Loucy (cell line): Measurements from ENCODE around the gene AMIGO2.

Experiments
- H2AFZ ChIP-seq: fragments of 200-600 bp; sonication (generic); 2 replicates; pipeline ENCODE4 v1.6.0; 2016; ENCODE audit warnings: antibody characterized with exemption, mild to moderate bottlenecking, low read length, moderate library complexity
- H3F3A ChIP-seq: fragments of 200-600 bp; 2 replicates; pipeline ENCODE4 v1.6.0; 2016; ENCODE audit warnings: antibody characterized with exemption, low read depth, mild to moderate bottlenecking
- H3K27me3 ChIP-seq: fragments of 200-600 bp; sonication (generic); 2 replicates; pipeline ENCODE4 v1.6.1; 2014; ENCODE audit warnings: low read length, mild to moderate bottlenecking; ENCODE audit not compliant: insufficient read depth, poor library complexity, severe bottlenecking
- H3K36me3 ChIP-seq: fragments of 200-600 bp; sonication (generic); 2 replicates; pipeline ENCODE4 v1.6.1; 2016; ENCODE audit warnings: low read length; ENCODE audit not compliant: insufficient read depth
- H3K4me1 ChIP-seq: fragments of 200-600 bp; sonication (generic); 2 replicates; pipeline ENCODE4 v1.5.1; 2014; ENCODE audit warnings: low read length, mild to moderate bottlenecking; ENCODE audit not compliant: insufficient read depth, poor library complexity, severe bottlenecking
- H3K4me2 ChIP-seq: fragments of 200-600 bp; sonication (generic); 2 replicates; pipeline ENCODE4 v1.6.0; 2014; ENCODE audit warnings: antibody characterized with exemption, low read length, low read depth, mild to moderate bottlenecking; ENCODE audit not compliant: poor library complexity, severe bottlenecking
- H3K4me3 ChIP-seq: fragments of 200-600 bp; sonication (generic); 2 replicates; pipeline ENCODE4 v1.5.1; 2014; ENCODE audit warnings: low read length, mild to moderate bottlenecking, mixed read lengths; ENCODE audit not compliant: poor library complexity, severe bottlenecking
- H3K79me2 ChIP-seq: fragments of 200-600 bp; sonication (generic); 2 replicates; pipeline ENCODE4 v1.6.1; 2014; ENCODE audit warnings: low read length; ENCODE audit not compliant: insufficient read depth
- H3K9ac ChIP-seq: fragments of 200-600 bp; sonication (generic); 2 replicates; pipeline ENCODE4 v1.6.0; 2014; ENCODE audit warnings: mild to moderate bottlenecking, low read depth, low read length, moderate library complexity; ENCODE audit not compliant: poor library complexity, severe bottlenecking
- H3K9me2 ChIP-seq: fragments of 200-600 bp; sonication (generic); replicated peaks from 2 replicates; pipeline ENCODE4 v1.6.1; 2016; ENCODE audit warnings: low read depth, low read length, mixed read lengths
- H3K9me3 ChIP-seq: fragments of 200-600 bp; sonication (generic); 2 replicates; pipeline ENCODE4 v1.6.1; 2014; ENCODE audit warnings: mild to moderate bottlenecking, antibody characterized with exemption, low read length, low read depth; ENCODE audit not compliant: insufficient read depth
- H4K20me1 ChIP-seq: fragments of 200-600 bp; sonication (generic); 2 replicates; pipeline ENCODE4 v1.6.0; 2014; ENCODE audit warnings: antibody characterized with exemption, low read length, mild to moderate bottlenecking; ENCODE audit not compliant: insufficient read depth, poor library complexity, severe bottlenecking
- CTCF ChIP-seq: fragments of 200-600 bp; sonication (generic); conservative IDR thresholded peaks from 2 replicates; pipeline ENCODE4 v1.5.1; 2014; ENCODE audit warnings: mild to moderate bottlenecking, antibody characterized with exemption, low read length
- EZH2phosphoT487 ChIP-seq: fragments of 200-600 bp; IDR thresholded peaks from 2 replicates; pipeline ENCODE4 v1.6.1; 2018; ENCODE audit warnings: antibody characterized with exemption, mild to moderate bottlenecking, moderate library complexity, borderline replicate concordance

AMIGO2 gene

GRCh38 chr12:47038270-47038748 lies 41.5 kb downstream of the AMIGO2 start:
- Histone ChIP-seq H4K20me1 (no peaks in the 10 kb centered on the region), H3K4me3 (no peak overlapping the region), H3K79me2 (no peaks in the 10 kb centered on the region), H3K9me2 (no peaks in the 10 kb centered on the region), H3F3A (no peaks in the 10 kb centered on the region), H3K36me3 (no peaks in the 10 kb centered on the region), H3K4me2 (no peak overlapping the region), H2AFZ (no peak overlapping the region), H3K9ac (no peak overlapping the region), H3K4me1 (no peaks in the 10 kb centered on the region), H3K9me3 (no peaks in the 10 kb centered on the region), H3K27me3 (no peaks in the 10 kb centered on the region)
- TF ChIP-seq EZH2phosphoT487 (no peak), CTCF (no peak)

DNA sequence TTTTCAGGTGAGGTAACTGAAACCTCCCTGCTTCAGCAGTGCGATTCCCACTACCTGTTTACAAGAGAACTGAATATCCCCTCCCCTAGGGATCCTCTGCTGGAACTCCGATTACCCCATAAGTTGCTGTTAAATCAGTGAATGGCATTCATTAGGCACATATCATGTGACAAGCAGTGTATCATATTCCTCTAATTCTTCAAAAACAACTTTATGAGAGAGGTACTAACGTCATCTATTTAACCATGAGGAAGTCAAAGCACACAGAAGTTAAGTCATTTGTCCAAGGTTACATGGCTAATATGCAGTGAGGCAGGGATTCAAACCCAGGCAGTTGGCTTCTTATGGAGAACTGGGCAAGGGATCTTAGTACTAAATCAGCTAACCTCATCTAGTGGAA lies 44.3 kb downstream of the AMIGO2 start:
- no peak overlapping the region for H3K4me2 ChIP-seq
- no peak overlapping the region for H3K9ac ChIP-seq
- H2AFZ ChIP-seq, result no peak overlapping the region
- no peaks in the 10 kb centered on the region for H3K4me1 ChIP-seq
- H4K20me1 ChIP-seq, result no peaks in the 10 kb centered on the region
- H3F3A ChIP-seq, result no peaks in the 10 kb centered on the region
- no peak overlapping the region for H3K4me3 ChIP-seq
- no peaks in the 10 kb centered on the region for H3K9me3 ChIP-seq
- H3K27me3 ChIP-seq, result no peaks in the 10 kb centered on the region
- H3K79me2 ChIP-seq, result no peaks in the 10 kb centered on the region
- no peak for TF ChIP-seq EZH2phosphoT487
- TF ChIP-seq CTCF, result no peak
- no peaks in the 10 kb centered on the region for H3K36me3 ChIP-seq
- H3K9me2 ChIP-seq, result no peaks in the 10 kb centered on the region

GRCh38 chr12:47034661-47035060 lies 45.1 kb downstream of the AMIGO2 start:
- no peaks in the 10 kb centered on the region for H3K9me3 ChIP-seq
- no peak overlapping the region for H3K4me2 ChIP-seq
- no peaks in the 10 kb centered on the region for H3F3A ChIP-seq
- no peaks in the 10 kb centered on the region for H3K27me3 ChIP-seq
- H2AFZ ChIP-seq, result no peak overlapping the region
- no peak overlapping the region for H3K4me3 ChIP-seq
- no peaks in the 10 kb centered on the region for H3K36me3 ChIP-seq
- no peaks in the 10 kb centered on the region for H3K9me2 ChIP-seq
- H3K4me1 ChIP-seq, result no peaks in the 10 kb centered on the region
- H4K20me1 ChIP-seq, result no peaks in the 10 kb centered on the region
- H3K9ac ChIP-seq, result no peak overlapping the region
- no peaks in the 10 kb centered on the region for H3K79me2 ChIP-seq
- TF ChIP-seq CTCF, result no peak
- no peak for TF ChIP-seq EZH2phosphoT487
